ENCODE measurements around the gene CDH16.
"Not testable (repeated sequence)": the region's sequence is repeated elsewhere in the genome, so short reads cannot be mapped to it uniquely, and the experiment has no call there.

The CDH16 gene

GRCh38 chr16:66898933-66899309 lies 19.8 kb downstream of the CDH16 start:
- DNase-seq (ENCODE audit: low spot score), result no peak

- no peak for DNase-seq (ENCODE audit: low spot score)
These were observed 20.5 kb downstream of the CDH16 start for GRCh38 chr16:66898207-66898606.

DNA sequence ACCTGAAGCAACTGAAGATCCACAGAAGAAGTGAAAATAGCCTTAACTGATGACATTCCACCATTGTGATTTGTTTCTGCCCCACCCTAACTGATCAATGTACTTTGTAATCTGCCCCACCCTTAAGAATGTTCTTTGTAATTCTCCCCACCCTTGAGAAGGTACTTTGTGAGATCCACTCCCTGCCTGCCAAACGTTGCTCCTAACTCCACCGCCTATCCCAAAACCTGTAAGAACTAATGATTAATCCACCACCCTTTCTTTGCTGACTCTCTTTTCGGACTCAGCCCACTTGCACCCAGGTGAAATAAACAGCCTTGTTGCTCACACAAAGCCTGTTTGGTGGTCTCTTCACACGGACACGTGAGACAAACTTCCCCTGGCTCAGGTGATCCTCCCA lies 22.0 kb downstream of the CDH16 start:
- DNase-seq (ENCODE audit: low spot score), result not testable (repeated sequence)

DNA sequence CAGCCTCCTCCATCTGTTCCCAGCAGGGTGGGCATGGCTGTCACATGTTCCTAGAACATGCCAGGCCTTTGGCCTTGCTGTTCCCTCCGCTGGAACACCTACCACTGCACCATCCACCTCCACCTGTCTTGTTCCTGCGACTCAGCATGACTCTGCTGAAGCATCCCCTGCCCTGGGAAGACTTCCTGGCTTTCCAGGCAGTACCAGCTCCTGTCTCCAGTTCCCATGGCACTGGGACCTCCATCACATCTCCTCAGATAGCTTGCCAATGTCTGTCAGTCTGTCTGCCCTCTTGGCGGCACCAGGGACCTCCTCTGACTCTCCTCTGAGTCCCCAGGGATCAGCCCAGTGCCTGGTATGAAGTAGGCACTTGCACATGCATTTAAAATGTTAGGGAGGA lies 22.7 kb downstream of the CDH16 start:
- no peak for DNase-seq (ENCODE audit: low spot score)

DNA sequence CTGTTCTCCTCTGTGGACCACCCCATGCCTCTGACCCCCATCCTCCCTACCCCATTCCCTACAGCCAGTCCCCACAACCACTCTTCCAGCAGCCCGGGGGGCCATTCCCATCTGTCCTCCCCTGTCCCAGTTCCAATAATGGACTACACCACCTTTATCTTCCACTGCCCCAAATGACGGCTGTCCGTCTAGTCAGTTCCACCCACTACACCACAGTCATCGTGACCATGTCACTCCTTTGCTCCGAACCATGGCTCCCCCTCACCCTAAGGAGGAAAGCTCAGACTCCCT lies 23.1 kb downstream of the CDH16 start:
- no peak for DNase-seq (ENCODE audit: low spot score)

- peak; percentile 72 for DNase-seq (ENCODE audit: low spot score)
These were observed 23.6 kb downstream of the CDH16 start for GRCh38 chr16:66894948-66895688.

DNA sequence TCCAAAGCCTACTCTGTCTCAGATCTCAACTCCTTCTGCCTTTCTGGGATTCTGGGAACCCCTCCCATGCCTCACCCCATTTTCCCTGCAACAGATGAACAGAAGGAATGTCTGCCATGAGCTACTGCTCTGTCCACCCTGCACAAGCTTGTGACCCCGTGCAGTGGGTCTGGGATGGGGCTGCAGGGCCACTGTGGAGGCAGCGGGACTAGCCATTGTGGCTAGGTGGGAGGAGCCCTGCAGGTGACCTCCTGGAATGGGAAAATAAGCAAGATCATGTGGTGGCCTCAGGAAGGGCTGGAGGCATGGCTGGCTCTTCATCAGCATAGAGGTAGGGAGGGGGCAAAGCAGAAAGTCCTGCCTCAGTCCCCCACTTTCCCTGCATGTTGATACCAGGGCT lies 24.6 kb downstream of the CDH16 start:
- DNase-seq (ENCODE audit: low spot score), result no peak

GRCh38 chr16:66891797-66892196 lies 26.9 kb downstream of the CDH16 start:
- DNase-seq (ENCODE audit: low spot score), result no peak

DNA sequence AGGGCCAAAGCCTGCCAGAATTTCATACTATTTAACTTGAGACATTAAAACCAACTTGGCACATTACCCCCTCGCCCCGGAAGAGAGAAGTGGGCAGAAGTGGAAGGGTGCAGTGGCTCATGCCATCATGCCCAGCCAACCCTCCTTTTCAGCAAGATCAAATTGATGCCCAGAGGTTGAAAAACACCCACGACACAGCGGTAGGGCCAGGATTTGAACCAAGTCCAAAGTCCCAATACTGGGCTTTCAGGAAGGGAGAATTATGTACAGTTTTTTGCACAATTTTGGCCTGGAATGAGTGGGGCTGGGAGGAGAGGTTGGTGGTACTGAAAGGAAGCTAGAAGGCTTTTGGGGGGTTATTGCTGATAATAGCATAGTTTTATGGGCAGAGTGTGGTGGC lies 27.3 kb downstream of the CDH16 start:
- no peak for DNase-seq (ENCODE audit: low spot score)

DNA sequence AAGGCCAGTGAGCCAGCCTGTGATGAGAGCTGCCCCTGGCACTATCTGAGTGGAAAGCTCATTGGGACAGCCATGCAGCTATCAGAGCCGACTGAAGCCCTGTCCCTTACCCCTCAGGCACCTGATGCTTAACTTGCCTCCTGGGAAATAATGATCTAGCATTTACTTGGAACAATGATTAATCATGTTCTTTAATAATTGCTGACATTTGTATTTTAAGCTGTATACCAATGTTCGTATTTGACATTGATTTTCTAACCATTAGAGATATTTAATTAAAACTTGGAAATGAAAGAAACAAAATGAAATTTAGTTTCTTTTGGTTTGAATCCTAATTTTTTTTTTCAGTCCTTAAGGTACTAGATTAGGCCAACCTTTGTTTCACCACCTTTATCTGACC lies 27.9 kb downstream of the CDH16 start:
- DNase-seq (ENCODE audit: low spot score), result no peak

GRCh38 chr16:66889622-66890021 lies 29.1 kb downstream of the CDH16 start:
- no peak for DNase-seq (ENCODE audit: low spot score)

- peak; percentile 54 for DNase-seq (ENCODE audit: low spot score)
These were observed 29.8 kb downstream of the CDH16 start for GRCh38 chr16:66888647-66889615.

DNA sequence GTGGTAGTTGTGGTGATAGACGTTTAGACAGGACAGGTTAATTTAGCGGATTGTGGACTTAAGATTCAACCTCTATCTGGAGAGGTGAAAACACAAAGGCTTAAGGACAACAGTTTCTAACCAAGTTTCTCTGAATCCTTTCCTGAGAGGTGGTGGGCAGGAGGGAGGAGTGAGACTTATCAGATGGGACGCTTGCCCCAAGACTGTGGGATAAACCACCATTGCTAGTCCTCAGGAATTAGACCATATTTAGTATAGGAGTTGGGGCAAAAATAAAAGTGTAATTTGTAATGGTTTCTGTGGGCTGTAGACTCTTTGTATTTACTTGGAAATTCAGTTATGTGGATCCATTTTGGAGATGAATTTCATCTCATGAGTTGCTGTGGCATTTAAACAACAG lies 31.8 kb downstream of the CDH16 start:
- no peak for DNase-seq (ENCODE audit: low spot score)

DNA sequence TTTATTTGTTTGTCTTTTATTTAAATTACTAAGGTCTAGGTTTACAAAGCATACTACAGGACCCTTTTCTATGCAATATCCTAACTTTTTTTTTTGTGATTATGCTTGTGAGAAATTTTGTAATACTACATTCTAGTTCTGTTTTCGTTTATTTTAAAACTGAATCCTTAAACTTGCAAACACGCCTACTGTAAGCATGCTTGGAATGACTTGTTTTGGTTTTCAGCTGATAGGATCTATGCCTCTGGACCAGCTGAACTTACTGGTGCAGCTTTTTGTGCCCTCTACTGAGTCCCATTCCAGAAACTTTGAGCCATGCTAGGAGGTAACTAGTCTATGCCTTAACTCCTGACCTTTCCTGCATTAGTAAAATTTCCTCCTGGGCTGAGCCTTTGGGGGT lies 32.4 kb downstream of the CDH16 start:
- no peak for DNase-seq (ENCODE audit: low spot score)

DNA sequence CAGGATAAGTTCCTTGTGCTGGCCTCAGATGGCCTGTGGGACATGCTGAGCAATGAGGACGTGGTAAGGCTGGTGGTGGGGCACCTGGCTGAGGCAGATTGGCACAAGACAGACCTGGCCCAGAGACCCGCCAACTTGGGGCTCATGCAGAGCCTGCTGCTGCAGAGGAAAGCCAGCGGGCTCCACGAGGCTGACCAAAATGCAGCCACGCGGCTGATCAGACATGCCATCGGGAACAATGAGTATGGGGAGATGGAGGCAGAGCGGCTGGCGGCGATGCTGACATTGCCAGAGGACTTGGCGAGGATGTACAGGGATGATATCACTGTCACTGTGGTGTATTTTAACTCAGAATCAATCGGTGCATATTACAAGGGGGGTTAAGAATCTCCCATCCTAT lies 33.2 kb downstream of the CDH16 start:
- no peak for DNase-seq (ENCODE audit: low spot score)

DNA sequence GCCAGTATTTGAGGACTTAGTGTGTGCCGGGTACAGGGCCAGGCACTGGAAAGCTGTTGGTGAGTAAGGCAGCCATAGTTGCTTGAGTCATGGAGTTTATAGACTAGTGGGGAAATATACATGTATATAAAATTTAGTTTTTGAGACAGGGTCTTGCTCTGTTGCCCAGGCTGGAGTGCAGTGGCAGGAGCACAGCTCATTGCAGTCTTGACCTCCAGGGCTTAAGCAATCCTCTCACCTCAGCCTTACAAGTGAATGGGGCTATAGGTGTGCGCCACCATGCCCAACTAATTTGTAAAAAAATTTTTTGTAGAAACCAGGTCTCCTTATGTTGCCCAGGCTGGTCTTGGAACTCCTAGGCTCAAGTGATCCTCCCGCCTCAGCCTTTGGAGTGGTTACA lies 36.0 kb downstream of the CDH16 start:
- DNase-seq (ENCODE audit: low spot score), result no peak

GRCh38 chr16:66881964-66882508 lies 36.6 kb downstream of the CDH16 start:
- DNase-seq (ENCODE audit: low spot score), result no peak

GRCh38 chr16:66881560-66881959 lies 37.1 kb downstream of the CDH16 start:
- DNase-seq (ENCODE audit: low spot score), result no peak

- no peak for DNase-seq (ENCODE audit: low spot score)
These were observed 37.7 kb downstream of the CDH16 start for GRCh38 chr16:66881014-66881417.

- peak; percentile 98 for DNase-seq (ENCODE audit: low spot score)
These were observed 38.2 kb downstream of the CDH16 start, which contains the start of gene PDP2 for GRCh38 chr16:66880288-66881013. Gene PDP2 (plus strand): TSS chr16:66880515. CDS start chr16:66884285, 3,770 bp downstream.

DNA sequence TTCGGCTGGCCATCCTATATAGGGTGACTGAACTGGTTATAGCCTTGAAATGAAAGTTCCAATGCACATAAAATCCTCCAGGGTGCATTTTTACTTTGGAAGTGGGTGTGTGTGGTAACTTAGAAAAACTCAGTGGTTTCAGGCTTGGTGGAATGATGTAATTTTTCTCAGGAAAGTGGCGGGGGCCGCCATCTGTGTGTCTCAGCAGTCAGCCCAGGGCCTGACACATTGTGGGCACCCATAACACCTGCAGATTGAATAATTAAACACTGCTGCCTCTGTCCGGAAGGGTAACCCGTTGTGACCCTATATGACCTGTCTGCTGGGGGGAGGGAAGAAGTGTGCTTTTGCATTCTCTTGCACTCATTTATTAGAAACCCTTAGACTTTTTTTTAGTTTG lies 40.6 kb downstream of the CDH16 start:
- DNase-seq (ENCODE audit: low spot score), result no peak

Measured in SK-N-DZ (cell line).